GM18502 (cell line): ENCODE measurements around the gene SRSF9.

Experiments used
- ATAC-seq: cut with Tn5 transposase; IDR thresholded peaks from one replicate; pipeline ENCODE4 v1.9.1; 2021; ENCODE audit warnings: mild to moderate bottlenecking; ENCODE audit not compliant: unreplicated experiment, poor library complexity

The SRSF9 gene

DNA sequence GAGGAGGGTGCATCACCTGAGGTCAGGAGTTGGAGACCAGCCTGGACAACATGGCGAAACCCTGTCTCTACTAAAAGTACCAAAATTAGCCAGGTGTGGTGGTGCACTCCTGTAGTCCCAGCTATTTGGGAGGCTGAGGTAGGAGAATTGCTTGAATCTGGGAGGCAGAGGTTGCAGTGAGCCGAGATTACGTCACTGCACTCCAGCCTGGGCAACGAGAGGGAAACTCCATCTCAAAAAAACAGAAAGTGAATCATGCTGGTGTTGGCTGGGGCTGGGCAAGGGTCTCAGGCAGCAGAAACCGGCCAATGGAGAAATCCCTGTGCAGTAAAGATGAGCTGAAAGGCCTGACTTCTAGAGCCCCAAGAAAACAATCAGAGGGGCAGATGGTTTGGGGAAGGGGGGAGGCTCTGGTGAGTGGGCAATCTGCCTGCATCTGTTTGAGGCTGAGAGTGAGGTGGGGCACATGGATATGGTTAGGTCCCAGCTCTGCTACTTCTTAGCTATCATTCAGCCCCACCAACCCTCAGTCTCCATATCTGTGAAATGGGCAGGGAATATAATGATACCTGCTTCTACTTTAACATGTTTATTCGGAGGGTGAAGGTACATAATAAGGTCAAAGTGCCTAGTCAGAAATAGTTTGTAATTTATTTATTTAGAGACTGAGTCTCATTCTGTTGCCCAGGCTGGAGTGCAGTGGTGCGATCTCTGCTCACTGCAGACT lies 52.9 kb downstream of the SRSF9 start:
- no peak for ATAC-seq

DNA sequence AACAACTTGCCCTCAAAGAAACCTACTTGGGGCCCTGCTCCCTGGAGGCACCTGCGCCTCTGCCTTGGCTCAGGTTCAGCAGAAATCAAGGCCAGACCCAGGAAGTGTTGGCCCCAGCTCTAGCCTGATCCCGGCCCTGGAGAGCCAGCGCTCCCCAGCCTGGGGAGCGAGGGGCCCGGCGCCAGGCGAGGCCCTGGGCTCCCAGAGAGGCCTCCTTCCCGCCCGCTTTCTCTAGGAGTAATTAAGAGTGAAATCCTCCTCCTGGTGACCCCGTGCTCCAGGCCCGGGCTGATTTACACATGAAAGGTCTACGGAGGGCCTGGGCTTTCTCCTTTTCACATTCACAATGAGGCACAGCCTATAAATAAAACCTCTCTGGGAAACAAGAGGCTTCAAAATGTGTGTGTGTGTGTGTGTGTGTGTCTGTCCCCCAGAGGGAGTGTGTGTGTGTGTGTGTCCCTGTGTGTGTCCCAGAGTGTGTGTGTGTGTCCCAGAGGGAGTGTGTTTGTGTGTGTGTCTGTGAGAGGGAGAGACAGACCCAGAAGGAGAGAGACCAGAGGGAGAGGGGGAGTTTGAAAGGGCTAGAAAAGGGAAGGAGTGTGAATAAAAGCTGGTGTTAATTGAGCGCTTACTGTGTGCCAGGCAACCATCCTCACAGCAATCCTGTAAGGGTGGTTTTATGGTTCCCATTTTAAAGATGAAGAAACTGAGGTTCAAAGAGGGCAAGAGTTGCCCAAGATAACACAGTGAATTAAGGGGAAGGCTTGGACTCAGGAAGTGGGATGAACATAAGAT lies 55.5 kb downstream of the SRSF9 start:
- no peak for ATAC-seq

DNA sequence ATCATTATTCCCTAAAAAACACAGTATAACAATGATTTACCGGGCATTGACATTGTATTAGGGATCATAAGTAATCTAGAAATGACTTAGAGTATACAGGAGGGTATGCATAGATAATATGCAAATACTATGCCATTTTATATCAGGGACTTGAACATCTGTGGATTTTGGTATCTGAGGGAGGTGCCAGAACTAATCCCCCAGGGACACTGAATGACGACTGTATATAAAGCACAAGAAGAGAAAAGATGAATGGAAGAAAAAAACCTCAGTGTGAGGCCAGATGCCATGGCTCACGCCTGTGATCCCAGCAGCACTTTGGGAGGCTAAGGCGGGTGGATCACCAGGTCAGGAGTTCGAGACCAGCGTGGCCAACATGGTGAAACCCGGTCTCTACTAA lies 57.1 kb downstream of the SRSF9 start:
- no peak for ATAC-seq
